ENCODE measurements around the gene ARMC9. TPM values are rescaled to one million over a fixed set of nuclear protein-coding genes. Genes with fewer than 3 reads are reported as not detected.
"Not testable (repeated sequence)": the region's sequence is repeated elsewhere in the genome, so short reads cannot be mapped to it uniquely, and the experiment has no call there.

Gene ARMC9
- total and polyA plus RNA-seq, 4 donors, result 20.5 to 51.6 (median 38.6) TPM

GRCh38 chr2:231177156-231178025, 21.0 kb upstream of the ARMC9 start:
- DNase-seq (no peak), ATAC-seq (ENCODE audit: insufficient read depth, low FRiP score) (no peak)
- H3K27ac ChIP-seq (ENCODE audit: low read depth in 1 of 2, low read length in 1 of 2), result no peak overlapping the region
- TF ChIP-seq CTCF (IDR thresholded peaks at IDR 0.05; ENCODE audit: control extremely low read depth, extremely low read depth), result no peak
- peaks cover 0 to 7% (median 0%) of the 10 kb centered on the region in 3 donors for H3K27me3 ChIP-seq (ENCODE audit: control insufficient read depth in 3 of 3, insufficient read depth in 3 of 3, low read length in 2 of 3)
- H3K9ac ChIP-seq (ENCODE audit: insufficient read depth in 1 of 2, low read length in 2 of 2), result no peak overlapping the region
- 82 to 83% methylated on average over 11 of the region's 11 CpGs for WGBS, 2 donors
- H3K4me3 ChIP-seq, result no peak overlapping the region
- no peaks in the 10 kb centered on the region for H3K9me3 ChIP-seq (ENCODE audit: control insufficient read depth in 4 of 4, insufficient read depth in 3 of 4, low read length in 3 of 4)
- H3K36me3 ChIP-seq (ENCODE audit: control insufficient read depth in 4 of 4, insufficient read depth in 4 of 4, low read length in 4 of 4), result peaks cover 3 to 11% (median 7%) of the 10 kb centered on the region in 4 donors
- peaks cover 0 to 6% (median 2%) of the 10 kb centered on the region in 5 donors for H3K4me1 ChIP-seq (ENCODE audit: control insufficient read depth in 5 of 5, insufficient read depth in 5 of 5, low read length in 5 of 5)

- not testable (repeated sequence) for H3K4me1 ChIP-seq (ENCODE audit: control insufficient read depth in 5 of 5, insufficient read depth in 5 of 5, low read length in 5 of 5); ATAC-seq (ENCODE audit: insufficient read depth, low FRiP score); H3K36me3 ChIP-seq (ENCODE audit: control insufficient read depth in 4 of 4, insufficient read depth in 4 of 4, low read length in 4 of 4); H3K9ac ChIP-seq (ENCODE audit: insufficient read depth in 1 of 2, low read length in 2 of 2); DNase-seq; H3K27ac ChIP-seq (ENCODE audit: low read depth in 1 of 2, low read length in 1 of 2); H3K4me3 ChIP-seq; H3K9me3 ChIP-seq (ENCODE audit: control insufficient read depth in 4 of 4, insufficient read depth in 3 of 4, low read length in 3 of 4)
- WGBS, 2 donors, result 80 to 81% methylated on average over 5 of the region's 5 CpGs
- peaks cover 0 to 10% (median 0%) of the 10 kb centered on the region in 3 donors for H3K27me3 ChIP-seq (ENCODE audit: control insufficient read depth in 3 of 3, insufficient read depth in 3 of 3, low read length in 2 of 3)
These were observed 19.6 kb upstream of the ARMC9 start for GRCh38 chr2:231178805-231179204.

- H3K4me3 ChIP-seq, result no peak overlapping the region
- H3K27ac ChIP-seq (ENCODE audit: low read depth in 1 of 2, low read length in 1 of 2), result peak overlapping the region in 1 of 2 donors; percentile 75
- no peak for TF ChIP-seq CTCF (IDR thresholded peaks at IDR 0.05; ENCODE audit: control extremely low read depth, extremely low read depth)
- 39 to 45% methylated on average over 12 of the region's 12 CpGs for WGBS, 2 donors
- peaks cover 0 to 23% (median 0%) of the 10 kb centered on the region in 5 donors for H3K4me1 ChIP-seq (ENCODE audit: control insufficient read depth in 5 of 5, insufficient read depth in 5 of 5, low read length in 5 of 5)
- H3K9ac ChIP-seq (ENCODE audit: insufficient read depth in 1 of 2, low read length in 2 of 2), result no peak overlapping the region
- H3K36me3 ChIP-seq (ENCODE audit: control insufficient read depth in 4 of 4, insufficient read depth in 4 of 4, low read length in 4 of 4), result no peaks in the 10 kb centered on the region
- peak; percentile 51 for ATAC-seq (ENCODE audit: insufficient read depth, low FRiP score)
- no peaks in the 10 kb centered on the region for H3K9me3 ChIP-seq (ENCODE audit: control insufficient read depth in 4 of 4, insufficient read depth in 3 of 4, low read length in 3 of 4)
- DNase-seq, result no peak
- peaks cover 0 to 10% (median 0%) of the 10 kb centered on the region in 3 donors for H3K27me3 ChIP-seq (ENCODE audit: control insufficient read depth in 3 of 3, insufficient read depth in 3 of 3, low read length in 2 of 3)
These were observed 16.4 kb upstream of the ARMC9 start for GRCh38 chr2:231181860-231182512.

GRCh38 chr2:231182513-231182899, 15.9 kb upstream of the ARMC9 start:
- Histone ChIP-seq H3K27me3 (ENCODE audit: control insufficient read depth in 3 of 3, insufficient read depth in 3 of 3, low read length in 2 of 3) (peaks cover 0 to 10% (median 0%) of the 10 kb centered on the region in 3 donors), H3K9me3 (ENCODE audit: control insufficient read depth in 4 of 4, insufficient read depth in 3 of 4, low read length in 3 of 4) (no peaks in the 10 kb centered on the region), H3K9ac (ENCODE audit: insufficient read depth in 1 of 2, low read length in 2 of 2) (no peak overlapping the region), H3K36me3 (ENCODE audit: control insufficient read depth in 4 of 4, insufficient read depth in 4 of 4, low read length in 4 of 4) (no peaks in the 10 kb centered on the region), H3K27ac (ENCODE audit: low read depth in 1 of 2, low read length in 1 of 2) (peak overlapping the region in 1 of 2 donors; percentile 17), H3K4me1 (ENCODE audit: control insufficient read depth in 5 of 5, insufficient read depth in 5 of 5, low read length in 5 of 5) (peaks cover 0 to 23% (median 0%) of the 10 kb centered on the region in 5 donors), H3K4me3 (no peak overlapping the region)
- WGBS, 2 donors, result 72 to 83% methylated on average over 8 of the region's 8 CpGs
- no peak for DNase-seq
- no peak for TF ChIP-seq CTCF (IDR thresholded peaks at IDR 0.05; ENCODE audit: control extremely low read depth, extremely low read depth)
- no peak for ATAC-seq (ENCODE audit: insufficient read depth, low FRiP score)

All from lung (tissue), 12 donors.